DMS53 (cell line): ENCODE measurements around the gene S100A2.
"Not testable (repeated sequence)": the region's sequence is repeated elsewhere in the genome, so short reads cannot be mapped to it uniquely, and the experiment has no call there.

Source experiments
- DNase-seq: peaks from one replicate; lab custom pipeline; 2025; lab: John Stamatoyannopoulos, UW

S100A2 gene

GRCh38 chr1:153563991-153564390 is 1.7 kb downstream of the S100A2 start:
- DNase-seq = no peak

- DNase-seq = no peak
Measured at GRCh38 chr1:153563483-153563901, 2.2 kb downstream of the S100A2 start.

- not testable (repeated sequence) for DNase-seq
Measured at GRCh38 chr1:153562021-153562420, 3.6 kb downstream of the S100A2 start.

- DNase-seq = no peak
Measured at GRCh38 chr1:153561466-153561985, 4.1 kb downstream of the S100A2 start.

GRCh38 chr1:153560771-153561465 is 4.7 kb downstream of the S100A2 start:
- DNase-seq = no peak

GRCh38 chr1:153560241-153560640 is 5.4 kb downstream of the S100A2 start:
- no peak for DNase-seq

- DNase-seq = no peak
Measured at GRCh38 chr1:153557877-153558276, 7.8 kb downstream of the S100A2 start.

GRCh38 chr1:153556348-153556747 is 9.3 kb downstream of the S100A2 start:
- no peak for DNase-seq

GRCh38 chr1:153553830-153554541 is 11.7 kb downstream of the S100A2 start:
- no peak for DNase-seq

GRCh38 chr1:153553096-153553495 is 12.5 kb downstream of the S100A2 start:
- DNase-seq = no peak

GRCh38 chr1:153552335-153552734 is 13.3 kb downstream of the S100A2 start:
- DNase-seq = peak; percentile 12

- no peak for DNase-seq
Measured at GRCh38 chr1:153550827-153551500, 14.7 kb downstream of the S100A2 start.

GRCh38 chr1:153550398-153550758 is 15.3 kb downstream of the S100A2 start:
- DNase-seq = no peak

- DNase-seq = no peak
Measured at GRCh38 chr1:153549741-153550397, 15.8 kb downstream of the S100A2 start.

GRCh38 chr1:153548722-153549688 is 16.6 kb downstream of the S100A2 start, which contains the start of gene S100A3:
Gene S100A3, minus strand, starts transcription at chr1:153549258. Its CDS starts 773 bp downstream, at chr1:153548485.
- DNase-seq = peak; percentile 19

GRCh38 chr1:153547560-153548551 is 17.8 kb downstream of the S100A2 start:
- DNase-seq = no peak

- no peak for DNase-seq
Measured at GRCh38 chr1:153546796-153547559, 18.7 kb downstream of the S100A2 start.

- DNase-seq = no peak
Measured at GRCh38 chr1:153546371-153546770, 19.3 kb downstream of the S100A2 start.
